Heart left ventricle (tissue), 13 donors: Measurements from ENCODE around the gene SPAG9.

Experiments
- CTCF ChIP-seq, 12 donors: fragments of 200-600 bp; sonication (generic) in 4 of 12; IDR thresholded peaks; one replicate each; pipeline versions ENCODE4 v1.5.0 to v1.8.0; 2018 to 2022; ENCODE audit warnings: antibody characterized with exemption in 12 of 12, mild to moderate bottlenecking in 5 of 12
- POLR2A ChIP-seq, 2 donors: fragments of 450-650 bp; IDR thresholded peaks; one replicate each; pipeline ENCODE4 v1.6.1; 2017; ENCODE audit warnings: antibody characterized with exemption in 2 of 2, mild to moderate bottlenecking in 2 of 2, moderate library complexity in 2 of 2
- donor health status: ischemic (EF 13 %, LVEDD 7.1; RV severe dilation, severe dysfunction).
- donor health status: DM: no; HTN: yes; CAD: no.
- donor health status: DM: no; HTN: no; CAD: no.
- donor health status: ischemic (EF 25% LVEDD 6.9; RV normal size, moderate dysfunction).
- donor health status: ischemic (EF 25% LVEDD 5.7; RV mildly dilated, moderate dysfunction).
- donor health status: ischemic (EF 35%, LVEDD 5.7; RV mildly dilated, moderate dysfunction).
- donor health status: nonischemic (EF 11% LVEDD 7.7; RV severe dilation, severe dysfunction).
- donor health status: DM: yes; HTN: yes; CAD: no.
- donor health status: PGD.
- donor health status: ischemic (EF 29% LVEDD 5.4; RV normal size, mild dysfunction).
- donor health status: nonischemic (EF 23%, LVEDD 6.1; RV moderate dilation, normal function).

- TF ChIP-seq POLR2A (IDR thresholded peaks at IDR 0.05), result no peak
- TF ChIP-seq CTCF (IDR thresholded peaks at IDR 0.05), result no peak
Observed at GRCh38 chr17:51050291-51051033, 70.2 kb downstream of the SPAG9 start.
